GM19099 (cell line): Measurements from ENCODE around the gene RAI2.

Experiments used
- POLR2A ChIP-seq: IDR thresholded peaks from 3 replicates; pipeline ENCODE4 v1.6.1; 2011; ENCODE audit warnings: low read depth; ENCODE audit not compliant: insufficient read length; ENCODE audit errors: extremely low read depth

The RAI2 gene

DNA sequence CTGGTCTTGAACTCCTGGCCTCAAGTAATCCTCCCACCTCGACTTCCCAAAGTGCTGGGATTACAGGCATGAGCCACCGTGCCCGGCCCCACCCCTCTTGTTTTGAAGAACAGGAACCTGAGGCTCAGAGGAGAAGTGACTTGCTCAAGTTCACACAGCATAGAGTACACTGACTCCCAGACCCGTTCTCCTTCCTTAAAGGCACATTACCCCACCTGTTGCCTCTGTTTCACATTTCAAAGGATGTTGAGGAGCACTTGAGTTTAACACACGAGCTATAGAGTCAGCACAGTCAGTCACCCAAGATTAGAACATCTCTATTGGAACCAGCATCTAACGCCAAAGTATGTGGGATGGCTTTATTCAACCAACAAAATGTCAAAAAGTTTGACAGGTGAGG, 51.1 kb downstream of the RAI2 start:
- TF ChIP-seq POLR2A, result no peak

- no peak for TF ChIP-seq POLR2A
Measured at GRCh38 chrX:17809273-17809672, 51.8 kb downstream of the RAI2 start.

- TF ChIP-seq POLR2A, result no peak
Measured at GRCh38 chrX:17805120-17805519, 56.0 kb downstream of the RAI2 start.

GRCh38 chrX:17803449-17803848, 57.6 kb downstream of the RAI2 start:
- no peak for TF ChIP-seq POLR2A

DNA sequence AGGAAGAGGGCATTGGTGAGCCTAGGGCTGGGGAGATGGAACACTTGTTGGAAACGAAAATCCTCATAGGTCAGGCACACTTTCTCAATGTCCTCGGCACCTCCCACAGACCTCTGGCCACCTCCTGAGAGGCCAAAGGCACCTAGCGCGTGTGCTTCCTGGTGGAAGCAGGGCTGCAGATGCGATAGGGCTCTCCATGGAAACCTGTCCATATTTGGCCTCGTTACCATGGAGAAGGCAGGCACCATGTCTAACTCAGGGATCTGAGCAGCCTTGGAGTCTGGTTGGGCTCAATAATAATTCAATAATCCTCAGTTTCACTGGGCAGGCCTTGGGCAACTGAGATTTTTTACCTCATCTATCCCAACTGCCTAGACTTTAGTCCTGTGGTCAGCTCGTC, 58.3 kb downstream of the RAI2 start:
- TF ChIP-seq POLR2A, result no peak

GRCh38 chrX:17801431-17801830, 59.7 kb downstream of the RAI2 start:
- TF ChIP-seq POLR2A, result no peak

DNA sequence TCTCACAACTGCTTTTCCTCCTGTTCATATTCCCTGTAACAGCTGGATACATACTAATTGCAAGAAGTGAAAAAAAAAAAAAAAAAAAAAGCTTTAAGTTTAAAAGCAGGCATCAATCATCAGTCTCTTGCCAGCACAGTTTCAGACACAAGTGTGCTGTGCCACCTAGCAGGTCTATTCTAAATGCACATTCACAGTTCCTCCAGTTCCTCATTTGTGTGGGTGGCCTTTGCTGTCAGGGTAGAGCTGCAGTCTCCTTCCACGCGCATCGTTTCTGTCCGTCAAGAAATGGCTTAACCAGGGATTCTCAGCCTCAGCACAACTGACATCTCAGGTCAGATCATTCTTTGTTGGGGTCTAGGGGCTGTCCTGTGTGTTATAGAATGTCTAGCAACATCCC, 62.2 kb downstream of the RAI2 start:
- TF ChIP-seq POLR2A, result no peak

- no peak for TF ChIP-seq POLR2A
Measured at GRCh38 chrX:17792826-17793225, 68.3 kb downstream of the RAI2 start.

DNA sequence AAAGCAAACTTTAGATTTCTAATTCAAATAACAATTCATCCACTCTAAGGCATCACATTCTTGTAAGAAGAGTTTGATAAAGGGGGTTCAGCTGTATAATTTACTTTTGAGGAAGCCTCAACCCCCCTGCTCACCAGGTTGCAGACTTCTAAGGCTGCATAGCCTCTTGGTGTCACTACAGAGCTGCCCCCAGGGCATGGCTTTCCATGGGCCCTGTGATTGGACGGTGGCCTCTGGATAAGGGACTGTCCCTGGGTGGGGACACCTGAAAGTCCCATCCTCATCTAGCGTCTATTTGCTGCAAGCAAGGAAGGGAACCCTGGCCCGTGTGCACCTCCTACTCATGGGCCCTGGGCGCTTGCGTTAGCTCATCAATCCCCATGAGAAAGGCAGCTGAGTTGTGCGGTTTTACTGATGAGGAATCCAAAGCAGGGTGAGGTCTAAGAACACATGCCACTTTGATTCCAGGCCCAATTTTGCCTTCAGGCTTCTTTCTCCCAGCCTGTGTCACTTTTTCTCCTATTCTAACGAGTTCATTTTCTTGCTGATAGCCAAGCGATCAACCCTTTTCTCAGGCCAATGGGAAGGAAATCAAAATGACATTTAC, 72.0 kb downstream of the RAI2 start:
- no peak for TF ChIP-seq POLR2A

DNA sequence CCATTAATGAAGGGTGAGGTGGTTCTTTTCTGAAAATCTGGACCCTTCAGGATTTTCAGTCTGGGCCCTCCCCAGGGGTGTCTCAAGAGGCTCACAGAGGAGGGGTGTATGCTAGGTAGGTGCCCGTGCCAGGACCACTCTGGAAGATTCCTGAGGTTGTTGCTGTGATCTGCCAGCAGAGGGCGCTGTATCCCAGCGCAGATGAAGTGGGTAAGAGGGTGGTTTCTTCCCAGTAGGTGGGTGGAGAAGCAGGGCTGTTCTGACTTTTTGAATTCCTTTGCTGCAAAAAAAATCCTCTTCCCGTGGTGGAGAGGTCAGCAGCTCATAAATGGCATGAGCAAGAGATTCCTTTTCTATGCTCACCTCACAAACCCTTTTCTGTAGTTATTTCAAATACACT, 72.7 kb downstream of the RAI2 start:
- TF ChIP-seq POLR2A, result no peak

DNA sequence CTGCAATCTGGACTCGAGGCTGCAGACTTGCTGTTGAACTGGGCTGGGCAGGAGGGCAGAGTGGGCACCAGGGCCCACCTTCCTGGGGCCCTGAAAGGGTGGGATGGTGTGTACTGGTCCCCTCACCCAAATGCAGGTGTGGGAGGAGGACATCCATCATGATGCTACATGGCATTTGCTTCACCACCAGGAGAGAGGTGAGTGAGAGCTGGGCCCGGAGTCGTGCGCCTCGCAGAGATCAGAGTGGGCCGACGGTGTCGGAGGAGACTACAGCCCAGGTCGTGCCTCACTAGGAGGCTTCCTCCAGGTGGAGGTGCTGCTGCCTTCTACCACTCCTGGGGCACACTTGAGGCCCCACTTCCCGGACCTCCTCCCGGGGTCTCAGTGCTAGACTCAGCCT, 73.5 kb downstream of the RAI2 start:
- TF ChIP-seq POLR2A, result no peak

- no peak for TF ChIP-seq POLR2A
Measured at GRCh38 chrX:17779434-17779833, 81.7 kb downstream of the RAI2 start.

GRCh38 chrX:17778997-17779396, 82.1 kb downstream of the RAI2 start:
- no peak for TF ChIP-seq POLR2A

DNA sequence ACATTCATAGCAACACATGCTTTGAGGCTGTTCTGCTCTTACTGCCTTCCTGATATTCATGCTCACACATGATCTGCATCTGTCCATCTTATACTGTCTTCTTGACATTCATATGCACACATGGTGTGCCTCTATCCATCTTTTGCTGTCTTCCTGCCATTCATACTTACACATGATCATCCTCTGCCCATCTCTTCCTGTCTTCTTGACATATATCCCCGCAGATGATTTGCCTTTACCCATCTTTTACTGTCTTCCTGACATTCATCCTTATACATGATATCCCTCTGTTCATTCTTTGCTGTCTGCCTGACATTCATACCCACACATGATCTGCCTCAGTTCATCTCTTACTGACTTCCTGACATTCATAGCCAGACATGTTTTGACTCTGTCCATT, 87.0 kb downstream of the RAI2 start:
- TF ChIP-seq POLR2A, result no peak

DNA sequence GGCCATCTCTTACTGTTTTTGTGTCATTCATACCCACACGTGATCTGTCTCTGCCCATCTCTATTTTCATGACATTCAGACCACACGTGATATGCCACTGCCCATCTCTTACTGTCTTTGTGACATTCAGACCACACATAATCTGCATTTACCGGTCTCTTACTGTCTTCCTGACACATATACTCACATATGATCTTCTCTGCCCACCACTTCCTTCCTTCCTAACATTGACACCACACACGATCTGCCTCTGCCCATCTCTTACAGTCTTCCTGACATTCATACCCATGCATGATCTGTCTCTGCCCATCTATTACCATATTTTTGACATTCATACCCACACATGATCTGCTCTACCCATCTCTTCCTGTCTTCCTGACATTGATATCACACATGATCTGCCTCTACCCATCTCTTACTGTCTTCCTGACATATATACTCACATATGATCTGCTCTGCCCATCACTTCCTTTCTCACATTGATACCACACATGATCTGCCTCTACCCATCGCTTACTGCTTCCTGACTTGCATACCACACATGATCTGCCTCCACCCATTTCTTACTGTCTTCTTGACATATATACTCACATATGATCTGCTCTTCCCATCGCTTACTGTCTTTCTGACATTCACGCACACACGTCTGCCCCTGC, 87.7 kb downstream of the RAI2 start:
- no peak for TF ChIP-seq POLR2A

- TF ChIP-seq POLR2A, result no peak
Measured at GRCh38 chrX:17769701-17770269, 91.3 kb downstream of the RAI2 start.
